Measurements from ENCODE around the gene GTF3C1.

GTF3C1 gene

GRCh38 chr16:27547851-27548250 lies 1.9 kb downstream of the GTF3C1 start:
- Histone ChIP-seq H3K27me3 (ENCODE audit: insufficient read depth, insufficient read length) (no peaks in the 10 kb centered on the region), H3K4me1 (ENCODE audit: insufficient read depth, insufficient read length) (no peaks in the 10 kb centered on the region), H3K36me3 (ENCODE audit: insufficient read depth, insufficient read length, low read length) (peaks cover 55% of the 10 kb centered on the region), H3K9ac (ENCODE audit: insufficient read length, low read depth) (no peak overlapping the region), H3K4me3 (ENCODE audit: insufficient read length, low read depth) (no peak overlapping the region), H3K9me3 (ENCODE audit: insufficient read depth, low read length) (no peaks in the 10 kb centered on the region)
- TF ChIP-seq SUZ12 (IDR thresholded peaks at IDR 0.05; ENCODE audit: extremely low read depth, insufficient read depth, insufficient read length) (no peak), YY1 (IDR thresholded peaks at IDR 0.05; ENCODE audit: insufficient read depth, insufficient read length) (no peak), ZNF274 (IDR thresholded peaks at IDR 0.05; ENCODE audit: low read depth, low read length) (no peak)
- no peak for DNase-seq (ENCODE audit: low read depth, low spot score)

GRCh38 chr16:27547134-27547533 lies 2.6 kb downstream of the GTF3C1 start:
- no peak for TF ChIP-seq ZNF274 (IDR thresholded peaks at IDR 0.05; ENCODE audit: low read depth, low read length)
- no peak for TF ChIP-seq YY1 (IDR thresholded peaks at IDR 0.05; ENCODE audit: insufficient read depth, insufficient read length)
- TF ChIP-seq SUZ12 (IDR thresholded peaks at IDR 0.05; ENCODE audit: extremely low read depth, insufficient read depth, insufficient read length): no peak
- Histone ChIP-seq H3K4me3 (ENCODE audit: insufficient read length, low read depth) (no peak overlapping the region), H3K36me3 (ENCODE audit: insufficient read depth, insufficient read length, low read length) (peaks cover 62% of the 10 kb centered on the region), H3K9me3 (ENCODE audit: insufficient read depth, low read length) (no peaks in the 10 kb centered on the region), H3K9ac (ENCODE audit: insufficient read length, low read depth) (no peak overlapping the region), H3K4me1 (ENCODE audit: insufficient read depth, insufficient read length) (no peaks in the 10 kb centered on the region), H3K27me3 (ENCODE audit: insufficient read depth, insufficient read length) (no peaks in the 10 kb centered on the region)
- no peak for DNase-seq (ENCODE audit: low read depth, low spot score)

- Histone ChIP-seq H3K27me3 (ENCODE audit: insufficient read depth, insufficient read length) (no peaks in the 10 kb centered on the region), H3K9ac (ENCODE audit: insufficient read length, low read depth) (no peak overlapping the region), H3K36me3 (ENCODE audit: insufficient read depth, insufficient read length, low read length) (peaks cover 86% of the 10 kb centered on the region), H3K4me1 (ENCODE audit: insufficient read depth, insufficient read length) (no peaks in the 10 kb centered on the region), H3K9me3 (ENCODE audit: insufficient read depth, low read length) (no peaks in the 10 kb centered on the region), H3K4me3 (ENCODE audit: insufficient read length, low read depth) (no peak overlapping the region)
- TF ChIP-seq SUZ12 (IDR thresholded peaks at IDR 0.05; ENCODE audit: extremely low read depth, insufficient read depth, insufficient read length) (no peak), ZNF274 (IDR thresholded peaks at IDR 0.05; ENCODE audit: low read depth, low read length) (no peak)
- DNase-seq (ENCODE audit: low read depth, low spot score): no peak
Measured at GRCh38 chr16:27544671-27545070, 5.0 kb downstream of the GTF3C1 start.

GRCh38 chr16:27543801-27544200 lies 5.9 kb downstream of the GTF3C1 start:
- TF ChIP-seq SUZ12 (IDR thresholded peaks at IDR 0.05; ENCODE audit: extremely low read depth, insufficient read depth, insufficient read length) (no peak), ZNF274 (IDR thresholded peaks at IDR 0.05; ENCODE audit: low read depth, low read length) (no peak), YY1 (IDR thresholded peaks at IDR 0.05; ENCODE audit: insufficient read depth, insufficient read length) (no peak)
- Histone ChIP-seq H3K4me1 (ENCODE audit: insufficient read depth, insufficient read length) (no peaks in the 10 kb centered on the region), H3K9ac (ENCODE audit: insufficient read length, low read depth) (no peak overlapping the region), H3K4me3 (ENCODE audit: insufficient read length, low read depth) (no peak overlapping the region), H3K36me3 (ENCODE audit: insufficient read depth, insufficient read length, low read length) (peaks cover 93% of the 10 kb centered on the region), H3K9me3 (ENCODE audit: insufficient read depth, low read length) (no peaks in the 10 kb centered on the region), H3K27me3 (ENCODE audit: insufficient read depth, insufficient read length) (no peaks in the 10 kb centered on the region)
- no peak for DNase-seq (ENCODE audit: low read depth, low spot score)

- Histone ChIP-seq H3K36me3 (ENCODE audit: insufficient read depth, insufficient read length, low read length) (peaks cover 100% of the 10 kb centered on the region), H3K4me3 (ENCODE audit: insufficient read length, low read depth) (no peak overlapping the region), H3K4me1 (ENCODE audit: insufficient read depth, insufficient read length) (peaks cover 3% of the 10 kb centered on the region), H3K27me3 (ENCODE audit: insufficient read depth, insufficient read length) (no peaks in the 10 kb centered on the region), H3K9ac (ENCODE audit: insufficient read length, low read depth) (no peak overlapping the region), H3K9me3 (ENCODE audit: insufficient read depth, low read length) (no peaks in the 10 kb centered on the region)
- DNase-seq (ENCODE audit: low read depth, low spot score): no peak
- TF ChIP-seq YY1 (IDR thresholded peaks at IDR 0.05; ENCODE audit: insufficient read depth, insufficient read length): no peak
- TF ChIP-seq SUZ12 (IDR thresholded peaks at IDR 0.05; ENCODE audit: extremely low read depth, insufficient read depth, insufficient read length): no peak
- TF ChIP-seq ZNF274 (IDR thresholded peaks at IDR 0.05; ENCODE audit: low read depth, low read length): no peak
Measured at GRCh38 chr16:27539636-27540035, 10.1 kb downstream of the GTF3C1 start.

- no peak overlapping the region for H3K9ac ChIP-seq (ENCODE audit: insufficient read length, low read depth)
- H3K4me3 ChIP-seq (ENCODE audit: insufficient read length, low read depth): no peak overlapping the region
- DNase-seq (ENCODE audit: low read depth, low spot score): no peak
- H3K36me3 ChIP-seq (ENCODE audit: insufficient read depth, insufficient read length, low read length): peaks cover 100% of the 10 kb centered on the region
- H3K4me1 ChIP-seq (ENCODE audit: insufficient read depth, insufficient read length): peaks cover 3% of the 10 kb centered on the region
- no peaks in the 10 kb centered on the region for H3K9me3 ChIP-seq (ENCODE audit: insufficient read depth, low read length)
- no peaks in the 10 kb centered on the region for H3K27me3 ChIP-seq (ENCODE audit: insufficient read depth, insufficient read length)
- TF ChIP-seq YY1 (IDR thresholded peaks at IDR 0.05; ENCODE audit: insufficient read depth, insufficient read length) (no peak), SUZ12 (IDR thresholded peaks at IDR 0.05; ENCODE audit: extremely low read depth, insufficient read depth, insufficient read length) (no peak), ZNF274 (IDR thresholded peaks at IDR 0.05; ENCODE audit: low read depth, low read length) (no peak)
Measured at GRCh38 chr16:27539120-27539519, 10.6 kb downstream of the GTF3C1 start.

- H3K27me3 ChIP-seq (ENCODE audit: insufficient read depth, insufficient read length): no peaks in the 10 kb centered on the region
- TF ChIP-seq ZNF274 (IDR thresholded peaks at IDR 0.05; ENCODE audit: low read depth, low read length) (no peak), YY1 (IDR thresholded peaks at IDR 0.05; ENCODE audit: insufficient read depth, insufficient read length) (no peak), SUZ12 (IDR thresholded peaks at IDR 0.05; ENCODE audit: extremely low read depth, insufficient read depth, insufficient read length) (no peak)
- no peaks in the 10 kb centered on the region for H3K9me3 ChIP-seq (ENCODE audit: insufficient read depth, low read length)
- H3K4me1 ChIP-seq (ENCODE audit: insufficient read depth, insufficient read length): peaks cover 3% of the 10 kb centered on the region
- H3K9ac ChIP-seq (ENCODE audit: insufficient read length, low read depth): no peak overlapping the region
- H3K4me3 ChIP-seq (ENCODE audit: insufficient read length, low read depth): no peak overlapping the region
- DNase-seq (ENCODE audit: low read depth, low spot score): no peak
- H3K36me3 ChIP-seq (ENCODE audit: insufficient read depth, insufficient read length, low read length): peaks cover 100% of the 10 kb centered on the region
Measured at GRCh38 chr16:27538528-27538927, 11.2 kb downstream of the GTF3C1 start.

- TF ChIP-seq SUZ12 (IDR thresholded peaks at IDR 0.05; ENCODE audit: extremely low read depth, insufficient read depth, insufficient read length) (no peak), ZNF274 (IDR thresholded peaks at IDR 0.05; ENCODE audit: low read depth, low read length) (no peak), YY1 (IDR thresholded peaks at IDR 0.05; ENCODE audit: insufficient read depth, insufficient read length) (no peak)
- H3K36me3 ChIP-seq (ENCODE audit: insufficient read depth, insufficient read length, low read length): peaks cover 100% of the 10 kb centered on the region
Measured at GRCh38 chr16:27534256-27534655, 15.5 kb downstream of the GTF3C1 start.

More at GRCh38 chr16:27534256-27534655, 15.5 kb downstream of the GTF3C1 start:
- Histone ChIP-seq H3K9me3 (ENCODE audit: insufficient read depth, low read length) (no peaks in the 10 kb centered on the region), H3K27me3 (ENCODE audit: insufficient read depth, insufficient read length) (no peaks in the 10 kb centered on the region), H3K9ac (ENCODE audit: insufficient read length, low read depth) (no peak overlapping the region), H3K4me3 (ENCODE audit: insufficient read length, low read depth) (no peak overlapping the region), H3K4me1 (ENCODE audit: insufficient read depth, insufficient read length) (peaks cover 3% of the 10 kb centered on the region)
- no peak for DNase-seq (ENCODE audit: low read depth, low spot score)

All from NT2/D1 (cell line).